Activated T-cell treated with anti-CD3 and anti-CD28 coated beads, Interleukin-2, amount 50 U/mL, for 48 hours (primary cell): Measurements from ENCODE around the gene DNAJC11.
"Not testable (repeated sequence)": the region's sequence is repeated elsewhere in the genome, so short reads cannot be mapped to it uniquely, and the experiment has no call there.

Experiments used
- DNase-seq, 2 experiments: peaks; one replicate each; pipeline ENCODE4 v3.0.0-alpha.2; 2020

DNAJC11 gene

GRCh38 chr1:6701437-6702153 lies at the start of gene DNAJC11:
Gene DNAJC11, minus strand, starts transcription at chr1:6701816. Its CDS starts 16 bp downstream, at chr1:6701800.
- DNase-seq, result peak; percentile 93 to 96

- DNase-seq, result no peak
Measured at GRCh38 chr1:6750490-6750889, 48.9 kb upstream of the DNAJC11 start.

GRCh38 chr1:6747674-6748073 lies 46.1 kb upstream of the DNAJC11 start:
- no peak for DNase-seq

GRCh38 chr1:6745073-6745472 lies 43.5 kb upstream of the DNAJC11 start:
- peak; percentile 65 to 68 for DNase-seq

- DNase-seq, result peak; percentile 37 to 44
Measured at GRCh38 chr1:6743189-6744101, 41.8 kb upstream of the DNAJC11 start.

- not testable (repeated sequence) for DNase-seq
Measured at GRCh38 chr1:6742676-6743188, 41.1 kb upstream of the DNAJC11 start.

GRCh38 chr1:6738987-6739676 lies 37.5 kb upstream of the DNAJC11 start:
- no peak for DNase-seq

- no peak for DNase-seq
Measured at GRCh38 chr1:6732942-6733341, 31.3 kb upstream of the DNAJC11 start.

- DNase-seq, result no peak
Measured at GRCh38 chr1:6731905-6732304, 30.3 kb upstream of the DNAJC11 start.

- no peak for DNase-seq
Measured at GRCh38 chr1:6730880-6731279, 29.3 kb upstream of the DNAJC11 start.

- DNase-seq, result no peak
Measured at GRCh38 chr1:6730473-6730872, 28.9 kb upstream of the DNAJC11 start.

GRCh38 chr1:6727535-6727934 lies 25.9 kb upstream of the DNAJC11 start:
- DNase-seq, result peak; percentile 75 to 76

- no peak for DNase-seq
Measured at GRCh38 chr1:6726253-6726652, 24.6 kb upstream of the DNAJC11 start.

- DNase-seq, result no peak
Measured at GRCh38 chr1:6724517-6725141, 23.0 kb upstream of the DNAJC11 start.

- DNase-seq, result no peak
Measured at GRCh38 chr1:6723621-6724428, 22.2 kb upstream of the DNAJC11 start.

- no peak for DNase-seq
Measured at GRCh38 chr1:6711174-6711573, 9.6 kb upstream of the DNAJC11 start.

- DNase-seq, result no peak
Measured at GRCh38 chr1:6704746-6705145, 3.1 kb upstream of the DNAJC11 start.

GRCh38 chr1:6703016-6703415 lies 1.4 kb upstream of the DNAJC11 start:
- no peak for DNase-seq

GRCh38 chr1:6700853-6701436 lies 671 bp downstream of the DNAJC11 start:
- DNase-seq, result no peak

GRCh38 chr1:6699915-6700314 lies 1.7 kb downstream of the DNAJC11 start:
- DNase-seq, result not testable (repeated sequence)

- no peak for DNase-seq
Measured at GRCh38 chr1:6695868-6696267, 5.7 kb downstream of the DNAJC11 start.
